Measurements from ENCODE around the gene ASB10.

The ASB10 gene

DNA sequence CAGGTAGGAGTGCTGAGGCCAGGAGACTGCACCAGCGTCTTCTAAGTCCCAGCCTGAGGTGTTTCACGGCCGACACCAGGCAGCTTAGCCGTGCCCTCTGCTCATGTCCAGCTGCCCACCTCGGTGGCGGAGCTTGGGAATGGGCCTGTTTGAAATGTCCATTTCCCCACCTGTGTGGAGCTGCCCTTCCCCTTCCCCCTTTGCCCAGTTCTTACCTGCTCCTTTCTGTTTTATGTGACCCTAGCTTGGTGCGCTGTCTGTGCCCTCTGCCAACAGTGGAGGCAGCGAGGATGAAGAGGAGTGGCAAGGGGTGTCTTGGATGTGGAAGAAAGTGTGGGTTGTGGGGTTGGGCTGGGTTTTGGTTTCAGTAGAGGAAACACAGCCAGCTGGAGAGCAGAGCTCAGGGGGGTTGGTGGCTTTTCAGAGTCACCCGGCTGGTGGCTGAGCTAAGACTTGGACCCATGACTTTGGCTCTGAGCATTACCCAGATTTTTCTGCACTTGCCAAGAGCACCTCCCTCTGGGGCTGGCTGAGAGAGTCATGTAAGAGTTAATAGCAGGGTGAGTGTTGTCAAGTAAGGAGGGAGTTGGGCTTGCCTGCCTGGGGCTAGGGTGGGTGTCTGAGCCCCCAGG lies 57.0 kb downstream of the ASB10 start:
- no peak for TF ChIP-seq CTCF (IDR thresholded peaks at IDR 0.05; ENCODE audit: low read depth, low read length)
- no peak for DNase-seq (ENCODE audit: extremely low read depth, low read depth)

- TF ChIP-seq CTCF (IDR thresholded peaks at IDR 0.05; ENCODE audit: low read depth, low read length) = no peak
- no peak for DNase-seq (ENCODE audit: extremely low read depth, low read depth)
Measured at GRCh38 chr7:151129117-151129959, 57.7 kb downstream of the ASB10 start.

- DNase-seq (ENCODE audit: extremely low read depth, low read depth) = no peak
- TF ChIP-seq CTCF (IDR thresholded peaks at IDR 0.05; ENCODE audit: low read depth, low read length) = no peak
Measured at GRCh38 chr7:151128716-151129115, 58.3 kb downstream of the ASB10 start.

DNA sequence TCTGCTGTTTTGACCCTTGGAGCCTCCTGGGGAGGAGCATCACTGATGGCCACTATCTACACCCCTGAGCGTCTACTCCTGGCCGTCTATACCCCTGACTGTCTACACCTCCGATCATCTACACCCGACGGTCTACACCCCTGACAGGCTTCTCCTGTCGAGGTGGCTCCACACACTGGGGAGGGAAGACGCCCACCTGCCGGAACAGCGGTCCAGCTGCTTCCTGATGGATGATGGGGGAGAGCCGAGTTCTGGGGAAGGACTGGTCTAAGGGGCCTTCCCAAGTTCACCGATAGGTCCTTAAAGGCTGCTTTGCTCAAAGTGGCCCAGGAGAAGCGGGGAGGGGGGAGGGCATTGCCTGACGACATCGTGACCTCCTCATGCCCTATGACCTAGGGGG lies 58.9 kb downstream of the ASB10 start:
- DNase-seq (ENCODE audit: extremely low read depth, low read depth) = no peak
- TF ChIP-seq CTCF (IDR thresholded peaks at IDR 0.05; ENCODE audit: low read depth, low read length) = no peak

DNA sequence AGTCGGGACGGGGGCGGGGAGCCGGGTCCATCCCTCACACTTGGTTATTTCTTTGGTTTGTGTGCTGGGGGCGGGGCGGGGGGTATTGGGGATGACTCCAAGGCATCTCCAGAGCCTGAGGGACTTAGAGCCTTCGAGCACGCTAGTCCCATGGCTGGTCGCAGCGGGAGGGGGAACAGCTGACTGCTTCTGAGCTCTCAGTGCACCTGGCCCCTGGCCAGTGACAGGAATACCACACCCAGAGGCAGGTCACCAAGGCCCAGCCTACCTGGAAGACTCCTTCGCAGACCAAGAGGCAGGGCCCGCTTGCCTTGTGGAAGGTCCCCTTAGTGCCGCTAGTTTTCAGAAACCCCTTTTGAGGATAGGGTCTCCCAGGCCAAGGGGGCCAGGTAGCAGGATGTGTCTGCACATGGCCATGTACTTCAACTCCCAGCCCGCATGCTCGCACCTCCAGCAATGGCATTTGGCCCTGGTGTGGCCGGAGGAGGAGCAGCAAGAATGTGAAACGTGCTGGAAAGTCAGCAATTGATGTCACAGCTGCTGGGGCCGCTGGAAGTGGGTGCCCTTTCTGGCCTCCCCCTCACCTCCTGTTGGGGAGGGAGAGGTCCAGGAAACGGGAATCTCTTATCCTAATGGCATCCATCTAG lies 60.4 kb downstream of the ASB10 start:
- DNase-seq (ENCODE audit: extremely low read depth, low read depth) = no peak
- no peak for TF ChIP-seq CTCF (IDR thresholded peaks at IDR 0.05; ENCODE audit: low read depth, low read length)

GRCh38 chr7:151125846-151126481 lies 61.1 kb downstream of the ASB10 start:
- DNase-seq (ENCODE audit: extremely low read depth, low read depth) = no peak
- TF ChIP-seq CTCF (IDR thresholded peaks at IDR 0.05; ENCODE audit: low read depth, low read length) = no peak
